SK-N-SH (cell line): Measurements from ENCODE around the gene UBQLN3. TPM values are rescaled to one million over a fixed set of nuclear protein-coding genes. Genes with fewer than 3 reads are reported as not detected.

Experiments
- CTCF ChIA-PET: fragments of 300-600, 350-600 bp; formaldehyde crosslinking; extraction: SDS; loops from one replicate; lab custom pipeline; 2021; lab: Yijun Ruan, JAX
- POLR2A ChIA-PET: fragments of 350-600 bp; sonication (Branson Sonifier 250); formaldehyde crosslinking; extraction: SDS; loops from one replicate; lab custom pipeline; 2020; ENCODE audit warnings: antibody characterized with exemption, inconsistent platforms; lab: Yijun Ruan, JAX
- DNase-seq: peaks from one replicate; pipeline ENCODE4 v3.0.0; 2012
- H2AFZ ChIP-seq: fragments of 200-600 bp; sonication (generic); 2 replicates; pipeline ENCODE4 v1.8.1; 2016; ENCODE audit warnings: antibody characterized with exemption, mild to moderate bottlenecking, low read depth
- H3F3A ChIP-seq: fragments of 200-600 bp; sonication (generic); replicated peaks from 2 replicates; pipeline ENCODE3; 2016; ENCODE audit warnings: antibody characterized with exemption, mild to moderate bottlenecking; ENCODE audit not compliant: insufficient read depth
- H3K27ac ChIP-seq, 2 experiments: fragments of 200-500 bp in 1 of 2; fragments of 200-600 bp in 1 of 2; sonication (Bioruptor generic) in 1 of 2; sonication (generic), shearing (Covaris generic) in 1 of 2; 2 replicates each; pipeline versions ENCODE4 v1.5.1 to v1.6.1; 2014 to 2016; ENCODE audit warnings: low read depth in 2 of 2, inconsistent platforms in 1 of 2, low read length in 1 of 2, mild to moderate bottlenecking in 1 of 2, mixed read lengths in 1 of 2
- H3K27me3 ChIP-seq: fragments of 200-600 bp; sonication (generic), shearing (Covaris generic); 2 replicates; pipeline ENCODE4 v1.6.1; 2016; ENCODE audit warnings: mixed run types; ENCODE audit not compliant: insufficient read depth
- H3K36me3 ChIP-seq, 2 experiments: fragments of 200-500 bp in 1 of 2; fragments of 200-600 bp in 1 of 2; sonication (Bioruptor generic) in 1 of 2; sonication (generic) in 1 of 2; replicated peaks in 1 of 2; 2 replicates each; pipeline versions ENCODE3 to v1.5.1; 2014 to 2016; ENCODE audit warnings: low read length in 1 of 2, mild to moderate bottlenecking in 1 of 2; ENCODE audit not compliant: insufficient read depth in 2 of 2, control insufficient read depth in 1 of 2
- H3K4me1 ChIP-seq, 2 experiments: fragments of 200-500 bp in 1 of 2; fragments of 200-600 bp in 1 of 2; sonication (Bioruptor generic) in 1 of 2; sonication (generic), shearing (Covaris generic) in 1 of 2; 2 replicates each; pipeline versions ENCODE4 v1.5.1 to v1.6.1; 2014 to 2016; ENCODE audit warnings: low read depth in 1 of 2, low read length in 1 of 2, mixed run types in 1 of 2; ENCODE audit not compliant: insufficient read depth in 2 of 2, control insufficient read depth in 1 of 2
- H3K4me2 ChIP-seq: fragments of 200-600 bp; sonication (generic), shearing (Covaris generic); 2 replicates; pipeline ENCODE4 v1.6.1; 2017; ENCODE audit warnings: mixed run types
- H3K4me3 ChIP-seq, 2 experiments: fragments of 200-500 bp in 1 of 2; fragments of 200-600 bp in 1 of 2; sonication (Bioruptor generic) in 1 of 2; sonication (generic), shearing (Covaris generic) in 1 of 2; 2 replicates each; pipeline versions ENCODE4 v1.5.1 to v1.8.1; 2014 to 2016; ENCODE audit warnings: low read depth in 2 of 2, inconsistent platforms in 1 of 2, low read length in 1 of 2, mild to moderate bottlenecking in 1 of 2, mixed read lengths in 1 of 2, moderate library complexity in 1 of 2
- H3K79me2 ChIP-seq: fragments of 200-600 bp; sonication (generic); 2 replicates; pipeline ENCODE4 v1.8.1; 2017; ENCODE audit warnings: mild to moderate bottlenecking; ENCODE audit not compliant: insufficient read depth
- H3K9ac ChIP-seq: fragments of 200-600 bp; sonication (generic); 2 replicates; pipeline ENCODE4 v1.6.1; 2017; ENCODE audit warnings: mixed run types
- H3K9me2 ChIP-seq: fragments of 200-600 bp; sonication (generic); 2 replicates; pipeline ENCODE4 v1.6.1; 2017; ENCODE audit warnings: mixed run types
- H3K9me3 ChIP-seq: fragments of 200-600 bp; sonication (generic); 2 replicates; pipeline ENCODE4 v1.6.1; 2017; ENCODE audit warnings: mixed run types, mild to moderate bottlenecking, moderate library complexity
- H4K20me1 ChIP-seq: fragments of 200-600 bp; sonication (generic); 2 replicates; pipeline ENCODE4 v1.6.1; 2017; ENCODE audit warnings: mild to moderate bottlenecking, mixed run types; ENCODE audit not compliant: insufficient read depth
- CHD2 ChIP-seq: fragments of 150-350 bp; IDR thresholded peaks from 2 replicates; pipeline ENCODE4 v1.6.1; 2018; ENCODE audit warnings: low read length; ENCODE audit not compliant: partially characterized antibody
- CTCF ChIP-seq: fragments of 200-600 bp; sonication (generic); IDR thresholded peaks from 2 replicates; pipeline ENCODE4 v1.6.1; 2017; ENCODE audit warnings: antibody characterized with exemption, mild to moderate bottlenecking, moderate library complexity
- EP300 ChIP-seq, 2 experiments: IDR thresholded peaks; 2 replicates each; pipeline versions ENCODE4 v1.4.0 to v1.6.1; 2012; ENCODE audit warnings: borderline replicate concordance in 1 of 2, low read depth in 1 of 2, low read length in 1 of 2
- FOSL2 ChIP-seq: IDR thresholded peaks from 2 replicates; pipeline ENCODE4 v1.4.0; 2012; ENCODE audit warnings: low read depth, mild to moderate bottlenecking, moderate library complexity, borderline replicate concordance
- FOXM1 ChIP-seq: IDR thresholded peaks from 2 replicates; pipeline ENCODE4 v1.4.0; 2012; ENCODE audit warnings: low read depth, mild to moderate bottlenecking
- GABPA ChIP-seq: IDR thresholded peaks from 2 replicates; pipeline ENCODE4 v1.4.0; 2012; ENCODE audit warnings: low read depth, mild to moderate bottlenecking
- GATA2 ChIP-seq: sonication (generic); formaldehyde crosslinking; IDR thresholded peaks from 2 replicates; pipeline ENCODE4 v1.5.0; 2020; ENCODE audit warnings: mild to moderate bottlenecking, missing genetic modification reagents
- IRF3 ChIP-seq: fragments of 150-350 bp; IDR thresholded peaks from 2 replicates; pipeline ENCODE4 v1.6.1; 2016; ENCODE audit warnings: mild to moderate bottlenecking, low read depth, low read length
- JUND ChIP-seq: IDR thresholded peaks from 2 replicates; pipeline ENCODE4 v1.4.0; 2012
- MEF2A ChIP-seq: IDR thresholded peaks from 2 replicates; pipeline ENCODE4 v1.4.0; 2012; ENCODE audit warnings: low read depth, borderline replicate concordance
- NFIC ChIP-seq: IDR thresholded peaks from 2 replicates; pipeline ENCODE4 v1.4.0; 2012; ENCODE audit warnings: borderline replicate concordance
- NRF1 ChIP-seq: IDR thresholded peaks from 2 replicates; pipeline ENCODE4 v1.6.1; 2012; ENCODE audit warnings: low read depth, mild to moderate bottlenecking, low read length
- RAD21 ChIP-seq: IDR thresholded peaks from 2 replicates; pipeline ENCODE4 v1.6.1; 2012; ENCODE audit warnings: mild to moderate bottlenecking, low read length
- REST ChIP-seq: IDR thresholded peaks from 2 replicates; pipeline ENCODE4 v1.6.1; 2012; ENCODE audit warnings: mild to moderate bottlenecking, low read depth, low read length, moderate library complexity
- RXRA ChIP-seq: IDR thresholded peaks from 2 replicates; pipeline ENCODE4 v1.4.0; 2012; ENCODE audit warnings: low read depth, mild to moderate bottlenecking, borderline replicate concordance
- SIN3A ChIP-seq: IDR thresholded peaks from 2 replicates; pipeline ENCODE4 v1.6.1; 2012; ENCODE audit warnings: low read depth, mild to moderate bottlenecking, low read length, moderate library complexity, borderline replicate concordance
- SMC3 ChIP-seq: IDR thresholded peaks from 2 replicates; pipeline ENCODE4 v1.6.1; 2012; ENCODE audit warnings: low read depth, low read length, improper control_type of control experiment
- TCF12 ChIP-seq: IDR thresholded peaks from 2 replicates; pipeline ENCODE4 v1.4.0; 2012
- TEAD4 ChIP-seq: IDR thresholded peaks from 2 replicates; pipeline ENCODE4 v1.4.0; 2012; ENCODE audit warnings: mild to moderate bottlenecking, borderline replicate concordance; ENCODE audit not compliant: insufficient read depth
- ZBTB33 ChIP-seq: IDR thresholded peaks from 2 replicates; pipeline ENCODE4 v1.4.0; 2012; ENCODE audit warnings: low read depth, borderline replicate concordance
- WGBS: methylation state at CpG from one replicate; pipeline ENCODE4 v1.1.6; 2017; ENCODE audit warnings: low lambda C conversion rate; 5-methylcytosine and 5-hydroxymethylcytosine counted together
- polyA plus RNA-seq, 3 experiments: library from polyadenylated mRNA; depleted of rRNA; stranded (reverse); fragments of >200 nt; gene quantifications; 2 replicates each; pipeline ENCODE4 v1.2.3, GENCODE V29; 2012

UBQLN3 gene
- polyA plus RNA-seq, 1 of the 3 experiments (the other 2 are of a cell fraction) = not detected

GRCh38 chr11:5536482-5536881 lies 26.7 kb upstream of the UBQLN3 start:
- H3K4me3 ChIP-seq = no peak overlapping the region
- no peak overlapping the region for H3K27ac ChIP-seq
- no peaks in the 10 kb centered on the region for H3K79me2 ChIP-seq
- H2AFZ ChIP-seq = no peak overlapping the region
- H3K36me3 ChIP-seq = no peaks in the 10 kb centered on the region
- no peak overlapping the region for H3K4me2 ChIP-seq
- peaks cover under 1% of the 10 kb centered on the region; the same call in 1 of the 2 replicates for H3K27me3 ChIP-seq
- H4K20me1 ChIP-seq = no peaks in the 10 kb centered on the region
- no peaks in the 10 kb centered on the region for H3K9me3 ChIP-seq
- no peaks in the 10 kb centered on the region for H3K4me1 ChIP-seq
- CTCF ChIA-PET = no interaction called here
- TF ChIP-seq GABPA (no peak), SMC3 (no peak), CHD2 (no peak), ZBTB33 (no peak), RXRA (no peak), RAD21 (no peak), CTCF (no peak), FOSL2 (no peak), FOXM1 (no peak), TEAD4 (no peak), IRF3 (no peak), NFIC (no peak), NRF1 (no peak), GATA2 (CRISPR knock-in tag) (no peak), MEF2A (no peak)
- no peaks in the 10 kb centered on the region for H3F3A ChIP-seq
- H3K9me2 ChIP-seq = no peaks in the 10 kb centered on the region
- DNase-seq = no peak
- no peak overlapping the region for H3K9ac ChIP-seq
- POLR2A ChIA-PET = no interaction called here

GRCh38 chr11:5534046-5534445 lies 24.3 kb upstream of the UBQLN3 start:
- no peaks in the 10 kb centered on the region for H3K9me2 ChIP-seq
- no peak overlapping the region for H3K27ac ChIP-seq
- no peak for DNase-seq
- 0% methylated on average over 1 of the region's 1 CpG for WGBS
- H3K4me2 ChIP-seq = no peak overlapping the region
- peaks cover 9% of the 10 kb centered on the region for H3K27me3 ChIP-seq
- no peaks in the 10 kb centered on the region for H3K9me3 ChIP-seq
- no peak overlapping the region for H3K4me3 ChIP-seq
- ChIA-PET CTCF (no interaction called here), POLR2A (no interaction called here)
- no peak overlapping the region for H2AFZ ChIP-seq
- H3K4me1 ChIP-seq = no peaks in the 10 kb centered on the region
- H3K9ac ChIP-seq = no peak overlapping the region
- no peaks in the 10 kb centered on the region for H4K20me1 ChIP-seq
- H3K79me2 ChIP-seq = no peaks in the 10 kb centered on the region
- H3F3A ChIP-seq = no peaks in the 10 kb centered on the region
- no peaks in the 10 kb centered on the region for H3K36me3 ChIP-seq
- no peak for TF ChIP-seq REST
- TF ChIP-seq SIN3A = no peak
- no peak for TF ChIP-seq JUND
- no peak for TF ChIP-seq RAD21
- TF ChIP-seq EP300 (IDR thresholded peaks at IDR 0.05; ENCODE audit: borderline replicate concordance in 1 of 2, low read depth in 1 of 2, low read length in 1 of 2) = no peak
- TF ChIP-seq IRF3 = no peak
- TF ChIP-seq TCF12 = no peak
